Amniotic epithelial cell (primary cell): ENCODE measurements around the gene SIRPB1.
"Not testable (repeated sequence)": the region's sequence is repeated elsewhere in the genome, so short reads cannot be mapped to it uniquely, and the experiment has no call there.

ENCODE experiments used
- DNase-seq: peaks from one replicate; pipeline ENCODE4 v3.0.0-alpha.2; 2010; ENCODE audit warnings: low read depth

Gene SIRPB1

DNA sequence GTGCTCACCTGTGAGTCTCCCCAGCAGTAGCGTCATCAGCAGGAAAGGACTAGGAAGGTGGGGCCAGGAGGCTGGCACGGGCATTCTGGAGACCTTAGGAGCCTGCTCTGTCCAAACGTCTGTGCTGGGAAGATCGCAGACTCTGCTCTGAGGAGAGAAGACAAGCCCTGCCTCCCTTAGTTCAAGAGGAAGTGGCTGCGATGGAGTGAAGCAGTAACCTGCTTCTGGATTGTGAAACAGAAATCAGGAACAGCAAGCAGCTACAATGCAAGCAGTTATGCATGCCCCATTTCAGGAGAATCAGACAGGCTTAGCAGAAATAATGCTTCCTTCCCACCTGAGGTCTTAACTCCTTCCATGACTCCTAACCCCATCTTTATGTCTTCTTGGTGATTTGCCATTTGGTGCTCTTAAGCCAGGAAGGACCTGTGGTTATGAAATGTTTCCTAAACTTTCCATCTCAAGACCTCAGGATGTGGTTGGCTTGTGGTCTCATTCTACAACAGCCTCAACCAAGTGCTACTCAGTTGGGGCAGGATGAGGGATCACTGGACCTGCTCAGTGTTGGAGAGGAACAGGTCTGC, at the start of gene SIRPB1:
Gene SIRPB1 (minus strand): TSS at position 149 of the 584 bp plus-strand sequence. CDS start 65 bp downstream, at position 84.
- DNase-seq: no peak

DNA sequence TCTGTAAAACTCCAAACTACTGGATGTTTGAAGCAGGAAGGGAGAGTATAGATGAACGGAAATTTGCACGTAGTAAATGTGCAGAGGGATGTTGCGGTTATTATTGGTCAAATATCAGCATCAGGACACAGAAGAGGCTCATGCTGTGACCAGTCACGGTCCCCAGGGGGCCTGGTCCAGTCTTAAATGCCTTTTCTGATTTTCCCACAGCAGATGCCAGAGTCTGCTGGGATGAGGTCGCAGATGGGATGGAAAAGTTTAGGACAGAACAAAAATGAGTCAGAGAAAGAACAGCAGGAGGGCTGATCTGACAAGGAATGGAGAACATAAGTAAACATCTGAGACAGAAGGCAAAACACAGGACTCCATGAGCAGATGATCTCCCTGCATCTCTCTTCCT, 49.5 kb upstream of the SIRPB1 start:
- DNase-seq: no peak

DNA sequence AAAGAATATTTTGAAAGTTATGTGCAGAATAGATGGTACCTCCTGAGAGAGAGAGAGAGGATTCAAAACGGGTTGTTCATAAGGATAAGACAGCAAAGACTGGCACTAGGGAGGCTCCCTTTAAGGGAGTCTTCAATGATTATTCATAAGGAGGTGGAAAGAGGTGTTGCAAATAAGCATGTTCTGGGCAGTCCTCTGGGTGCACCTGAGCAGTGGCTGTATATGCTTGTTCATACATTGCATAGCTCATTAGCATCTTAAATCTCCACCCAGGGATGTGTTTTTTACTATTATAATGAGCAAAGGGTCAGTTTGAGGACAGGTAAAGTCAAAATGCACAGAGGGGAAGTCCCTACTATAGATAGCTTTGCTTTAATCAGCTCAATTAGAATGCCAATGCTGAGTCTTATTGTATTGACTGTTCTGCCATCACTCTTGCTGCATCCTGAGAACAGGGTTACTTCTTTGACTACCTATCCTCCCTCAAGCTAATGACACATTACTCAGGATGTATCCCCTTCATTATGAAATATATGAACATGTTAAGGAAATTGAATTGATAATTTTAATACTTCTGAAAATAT, 47.8 kb upstream of the SIRPB1 start:
- no peak for DNase-seq

DNA sequence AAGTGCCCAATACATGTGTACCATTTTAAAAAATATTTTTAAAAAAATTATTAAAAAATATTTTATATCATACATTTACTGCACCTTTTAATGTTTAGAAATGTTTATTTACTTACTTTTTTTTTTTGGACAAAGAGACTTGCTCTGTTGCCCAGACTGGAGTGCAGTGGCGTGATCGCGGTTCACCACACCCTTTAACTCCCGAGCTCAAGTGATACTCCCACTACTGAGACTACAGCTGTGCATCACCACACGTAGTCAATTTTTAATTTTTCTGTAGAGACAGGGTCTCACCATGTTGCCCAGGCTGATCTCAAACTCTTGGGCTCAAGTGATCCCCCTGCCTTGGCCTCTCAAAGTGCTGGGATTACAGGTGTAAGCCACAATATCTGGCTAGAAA, 47.0 kb upstream of the SIRPB1 start:
- no peak for DNase-seq

DNA sequence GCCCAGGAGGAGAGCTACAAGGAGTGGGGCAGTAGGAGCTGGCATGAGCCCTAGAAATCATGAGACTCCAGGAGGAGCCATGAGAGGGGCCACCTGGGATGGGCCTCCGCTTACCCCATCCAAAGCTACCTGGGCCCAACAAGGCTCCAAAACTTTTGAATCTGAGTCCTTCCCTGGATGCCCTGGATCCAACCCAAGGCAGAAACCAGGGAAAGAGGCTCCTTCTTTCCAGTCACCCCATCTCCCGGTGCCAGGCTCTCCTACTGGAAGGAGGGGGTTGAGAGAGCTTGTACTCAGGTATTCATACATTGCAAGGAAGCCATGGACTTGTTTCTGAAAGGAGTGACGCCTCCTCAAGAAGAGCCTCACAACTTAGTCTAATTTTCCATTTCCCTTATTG, 45.5 kb upstream of the SIRPB1 start:
- DNase-seq: no peak

DNA sequence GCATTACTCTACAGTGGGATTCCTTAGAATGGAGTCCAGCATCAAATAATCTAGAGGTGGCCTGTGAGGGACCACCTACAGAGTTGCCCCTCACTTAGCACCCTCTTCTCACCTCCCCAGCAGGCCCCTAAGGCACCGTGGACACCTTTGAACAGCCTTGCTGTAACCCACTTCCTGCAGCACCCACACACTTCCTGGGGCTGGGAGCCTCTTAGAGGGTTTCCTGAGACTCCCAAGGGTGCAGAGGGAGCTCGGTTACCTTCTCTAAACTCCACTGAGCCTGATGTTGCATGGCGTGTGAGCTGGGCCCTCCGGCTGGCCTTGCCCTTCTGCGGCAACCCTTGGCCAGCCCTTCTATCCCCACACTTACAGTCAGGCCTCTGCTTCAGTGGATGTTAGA, 45.1 kb upstream of the SIRPB1 start:
- DNase-seq: no peak

DNA sequence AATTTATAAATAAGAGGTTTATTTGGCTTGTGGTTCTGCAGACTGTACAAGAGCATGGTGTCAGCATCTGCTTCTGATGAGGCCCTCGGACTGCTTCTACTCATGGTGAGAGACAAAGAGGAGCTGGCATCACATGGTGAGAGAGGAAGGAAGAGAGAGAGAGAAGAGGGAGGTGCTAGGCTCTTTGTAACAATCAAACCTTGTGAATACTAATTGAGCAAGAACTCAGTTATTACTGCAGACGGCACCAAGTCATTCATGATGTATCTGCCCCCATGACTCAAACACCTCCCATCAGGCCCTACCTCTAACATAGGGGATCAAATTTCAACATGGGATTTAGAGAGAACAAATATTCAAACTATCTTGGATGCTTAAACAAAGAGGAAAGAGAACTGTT, 44.1 kb upstream of the SIRPB1 start:
- no peak for DNase-seq

DNA sequence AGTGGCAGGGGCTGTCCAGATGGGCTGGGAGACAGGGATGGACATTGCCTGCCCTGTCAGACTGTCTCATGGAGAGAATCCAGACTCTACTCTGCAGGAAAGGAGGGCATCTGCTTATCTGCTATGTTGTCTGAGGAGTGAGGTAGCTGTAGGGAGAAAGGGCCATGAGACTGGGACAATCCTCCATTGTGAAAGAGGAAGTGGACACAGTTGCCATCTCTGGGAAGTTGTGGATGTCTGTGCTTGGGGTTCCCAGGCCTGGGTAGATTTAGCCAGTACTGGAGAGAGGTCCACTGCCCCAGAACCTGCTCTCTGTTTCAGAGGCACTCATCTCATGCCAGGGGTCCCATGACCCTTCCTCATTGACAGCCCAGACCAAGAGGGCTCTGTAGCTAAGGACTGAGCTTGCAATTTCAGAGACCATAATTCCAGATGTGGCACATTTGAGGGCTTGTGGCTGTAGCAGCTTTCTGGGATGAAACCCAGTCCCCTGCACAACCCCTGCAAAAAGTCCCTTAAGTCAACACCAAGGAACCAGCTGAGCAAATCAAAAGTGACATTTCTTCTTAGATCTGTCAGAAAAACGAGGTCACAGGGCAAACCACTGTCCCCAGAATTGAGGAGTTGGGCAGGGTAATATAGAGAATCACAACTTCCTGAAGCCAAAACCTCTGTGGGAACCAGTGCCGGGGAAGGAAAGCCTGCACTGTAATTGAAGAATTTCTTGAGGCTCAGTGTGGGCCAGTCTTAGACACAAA, 41.9 kb upstream of the SIRPB1 start:
- no peak for DNase-seq

DNA sequence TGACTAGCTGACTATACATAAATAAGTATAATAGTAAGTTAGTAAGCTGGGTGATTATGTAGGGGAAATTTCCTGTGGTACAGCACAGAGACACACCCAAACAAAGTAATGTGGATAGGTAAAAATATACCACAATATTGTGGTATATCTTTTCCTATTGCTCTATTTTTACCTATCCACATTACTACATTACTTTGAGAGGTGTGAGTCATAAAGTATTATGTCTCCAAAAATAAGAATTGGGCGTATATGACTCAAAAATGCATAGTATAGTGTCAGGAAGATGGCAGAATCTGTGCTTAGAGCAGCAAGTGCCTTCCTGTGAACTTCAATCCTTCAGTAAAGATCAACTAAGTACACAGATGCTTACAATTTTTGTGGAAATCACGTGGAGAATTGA, 40.4 kb upstream of the SIRPB1 start:
- DNase-seq: no peak

DNA sequence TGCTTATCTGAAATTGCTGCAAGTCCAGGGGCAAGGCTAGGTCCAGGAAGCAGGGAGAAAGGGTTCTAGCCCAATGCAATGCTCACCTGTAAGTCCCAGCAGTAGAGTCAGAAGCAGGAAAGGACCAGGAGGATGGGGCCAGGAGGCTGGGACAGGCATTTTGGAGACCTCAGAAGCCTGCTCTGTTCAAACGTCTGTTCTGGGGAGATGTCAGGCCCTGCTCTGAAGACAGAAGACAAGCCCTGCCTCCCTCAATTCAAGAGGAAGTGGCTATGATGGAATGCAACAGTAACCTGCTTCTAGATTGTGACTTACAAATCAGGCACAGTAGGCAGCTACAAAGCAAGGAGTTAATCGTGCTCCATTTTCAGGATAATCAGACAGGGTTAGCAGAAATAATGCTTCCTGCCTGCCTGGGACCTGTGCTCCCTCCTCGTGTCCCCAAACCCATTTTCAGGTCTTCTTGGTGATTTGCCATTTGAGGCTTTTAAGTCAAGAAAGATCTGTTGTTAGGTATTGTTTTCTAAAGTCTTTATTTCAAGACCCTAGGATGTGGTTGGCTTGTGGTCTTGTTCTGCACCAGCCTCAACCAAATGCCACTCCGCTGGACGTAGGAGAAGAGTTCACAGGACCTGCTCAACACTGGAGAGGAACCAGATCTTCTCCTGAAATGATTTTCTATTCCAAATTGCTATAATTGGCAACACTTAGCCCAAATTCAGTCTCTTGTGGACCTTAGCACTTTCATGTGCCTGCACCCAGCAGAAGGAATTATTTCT, 37.9 kb upstream of the SIRPB1 start, which contains the start of gene SIRPG:
Gene SIRPG (minus strand): TSS at position 224 of the 779 bp plus-strand sequence. CDS start 65 bp downstream, at position 159.
- no peak for DNase-seq

DNA sequence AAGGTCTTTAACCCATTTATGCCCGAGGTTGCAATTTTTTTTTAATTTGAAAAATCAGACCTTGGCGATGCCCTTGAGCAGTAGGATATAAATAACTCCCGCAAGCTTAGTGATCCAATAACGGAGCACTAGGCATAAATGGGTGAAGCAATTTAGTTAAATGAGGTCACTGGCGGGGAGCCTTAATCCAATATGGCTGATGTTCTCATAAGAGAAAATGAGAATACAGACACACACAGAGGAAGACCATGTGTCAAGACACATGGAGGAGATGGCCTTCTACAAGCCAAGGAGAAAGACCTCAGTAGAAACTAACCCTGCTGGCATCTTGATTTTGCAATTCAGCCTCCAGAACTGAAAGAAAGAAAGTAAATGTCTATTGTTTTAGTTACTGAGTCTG, 37.0 kb upstream of the SIRPB1 start:
- no peak for DNase-seq

DNA sequence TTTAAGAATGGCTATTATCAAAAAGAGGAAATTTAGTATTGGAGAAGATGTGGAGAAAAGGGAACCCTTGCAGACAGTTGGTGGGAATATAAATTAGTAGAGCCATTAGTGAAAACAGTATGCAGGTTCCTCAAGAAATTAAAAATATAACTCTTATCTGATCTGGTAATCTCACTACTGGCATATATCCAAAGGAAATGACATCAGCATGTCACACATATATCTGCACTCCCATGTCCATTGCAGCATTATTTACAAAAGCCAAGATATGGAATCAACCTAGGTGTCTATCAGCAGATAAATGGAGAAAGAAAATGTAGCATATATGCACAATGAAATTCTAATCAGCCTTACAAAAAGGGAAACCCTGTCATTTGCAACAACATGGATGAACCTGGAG, 35.2 kb upstream of the SIRPB1 start:
- no peak for DNase-seq

DNA sequence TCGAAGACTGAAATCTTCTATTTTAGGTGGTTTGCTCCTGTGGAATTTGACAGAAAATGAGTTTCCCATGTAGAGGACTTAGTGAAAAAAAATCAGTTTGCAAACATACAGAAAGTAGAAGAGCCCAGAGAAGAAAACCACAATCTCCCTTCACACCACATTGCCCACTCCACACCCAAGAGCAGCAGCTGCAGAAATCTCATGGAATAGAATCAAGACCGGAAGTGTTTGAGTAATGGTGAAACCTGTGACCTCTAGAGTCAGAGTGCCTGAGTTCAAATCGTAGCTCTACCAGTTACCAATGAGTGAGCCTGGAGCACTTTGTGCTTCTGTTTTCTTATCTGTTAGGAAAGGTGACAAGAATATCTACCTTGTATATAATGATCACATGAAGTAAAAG, 33.2 kb upstream of the SIRPB1 start:
- DNase-seq: no peak

DNA sequence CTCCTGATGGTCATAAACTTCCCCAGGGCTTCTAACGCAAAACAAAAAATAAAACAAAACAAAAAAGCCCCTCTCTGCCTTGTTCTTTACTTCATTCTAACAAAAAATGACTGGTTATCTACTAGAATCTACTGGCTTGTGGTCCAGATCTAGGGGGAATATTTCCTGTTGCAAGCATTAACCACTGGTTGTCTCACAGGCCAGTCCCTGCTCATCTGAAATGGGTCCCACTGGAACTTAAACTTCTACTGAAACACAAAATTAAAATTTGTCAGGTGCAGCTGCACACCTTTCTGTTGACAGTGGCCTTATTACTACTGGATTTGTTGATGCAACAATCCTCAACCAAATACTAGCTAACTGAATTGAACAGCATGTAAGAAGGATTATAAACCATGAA, 32.3 kb upstream of the SIRPB1 start:
- DNase-seq: no peak

DNA sequence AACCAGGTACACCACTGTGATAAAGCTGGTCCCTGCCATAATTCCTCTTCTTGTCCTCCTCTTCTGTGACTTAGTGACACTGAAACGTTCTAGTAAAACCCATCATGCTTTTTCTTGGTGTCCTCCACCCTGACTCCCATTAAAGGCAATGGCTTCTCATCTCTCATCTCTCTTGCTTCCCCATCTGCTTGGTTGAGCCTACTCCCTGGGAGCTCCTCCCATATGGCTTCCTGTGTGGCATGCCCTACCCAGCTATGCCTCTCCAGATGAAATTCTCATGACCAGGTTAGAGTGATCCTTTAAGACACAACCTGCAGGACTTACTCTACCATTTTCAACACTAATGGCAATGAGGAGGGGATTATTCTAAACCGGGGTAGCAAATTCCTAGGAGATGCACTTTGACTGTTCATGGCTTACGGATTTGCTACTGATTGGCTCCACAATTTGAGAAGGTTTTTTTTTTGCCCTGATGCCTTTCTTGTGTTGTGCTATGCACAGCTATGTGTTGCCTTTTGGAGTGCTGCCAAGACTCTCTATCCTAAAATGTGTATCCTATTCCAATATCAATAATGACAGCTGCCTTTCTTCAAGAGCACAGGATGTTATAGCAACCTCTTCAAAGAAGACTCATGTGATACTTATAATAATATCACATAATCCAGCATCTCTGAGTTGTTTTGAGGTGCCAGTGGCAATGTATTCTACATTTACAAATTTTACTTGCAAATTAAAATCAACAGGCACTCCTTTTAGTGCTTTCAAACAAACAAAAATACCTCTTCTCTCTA, 31.7 kb upstream of the SIRPB1 start:
- DNase-seq: no peak

DNA sequence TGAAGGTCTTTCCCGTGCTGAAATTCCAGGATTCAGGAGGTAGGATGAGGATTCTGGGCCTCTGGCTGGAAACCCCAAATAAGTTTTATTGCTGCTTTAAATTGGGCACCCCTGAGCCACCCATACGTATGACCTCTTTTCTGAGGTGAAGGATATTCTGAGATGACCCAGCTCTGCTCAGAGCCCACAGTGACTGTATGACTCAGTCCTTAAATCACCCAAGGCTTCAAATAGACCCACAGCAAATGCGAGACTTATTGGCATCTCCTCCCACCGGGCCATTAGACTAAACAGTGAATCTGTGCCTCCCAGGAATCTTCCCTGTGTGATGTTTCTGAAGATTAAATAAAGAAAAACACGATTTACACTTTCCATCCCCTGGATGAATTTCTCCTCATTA, 28.3 kb upstream of the SIRPB1 start:
- DNase-seq: no peak

DNA sequence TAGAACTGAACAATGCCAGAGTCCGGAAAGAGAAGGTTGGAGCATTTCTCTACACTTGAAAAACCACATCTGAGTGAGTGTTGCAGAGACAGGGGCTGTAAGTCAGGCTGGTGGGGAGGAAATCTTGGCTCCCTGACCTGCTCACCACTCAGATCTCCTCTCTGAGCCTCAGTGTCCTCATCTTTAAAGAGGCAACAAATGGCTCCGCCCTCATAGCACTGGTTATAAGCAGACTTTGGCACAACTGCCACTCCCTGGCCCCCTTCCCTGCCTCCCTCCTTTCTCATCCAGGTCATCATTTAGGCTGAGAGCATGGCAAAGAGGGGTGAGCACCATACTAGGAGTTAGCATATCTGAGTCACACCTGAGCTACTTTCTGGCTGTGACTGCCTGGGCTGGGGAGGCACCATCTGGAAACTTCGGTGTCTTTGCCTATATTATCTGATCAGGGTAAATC, 27.2 kb upstream of the SIRPB1 start:
- DNase-seq: no peak

DNA sequence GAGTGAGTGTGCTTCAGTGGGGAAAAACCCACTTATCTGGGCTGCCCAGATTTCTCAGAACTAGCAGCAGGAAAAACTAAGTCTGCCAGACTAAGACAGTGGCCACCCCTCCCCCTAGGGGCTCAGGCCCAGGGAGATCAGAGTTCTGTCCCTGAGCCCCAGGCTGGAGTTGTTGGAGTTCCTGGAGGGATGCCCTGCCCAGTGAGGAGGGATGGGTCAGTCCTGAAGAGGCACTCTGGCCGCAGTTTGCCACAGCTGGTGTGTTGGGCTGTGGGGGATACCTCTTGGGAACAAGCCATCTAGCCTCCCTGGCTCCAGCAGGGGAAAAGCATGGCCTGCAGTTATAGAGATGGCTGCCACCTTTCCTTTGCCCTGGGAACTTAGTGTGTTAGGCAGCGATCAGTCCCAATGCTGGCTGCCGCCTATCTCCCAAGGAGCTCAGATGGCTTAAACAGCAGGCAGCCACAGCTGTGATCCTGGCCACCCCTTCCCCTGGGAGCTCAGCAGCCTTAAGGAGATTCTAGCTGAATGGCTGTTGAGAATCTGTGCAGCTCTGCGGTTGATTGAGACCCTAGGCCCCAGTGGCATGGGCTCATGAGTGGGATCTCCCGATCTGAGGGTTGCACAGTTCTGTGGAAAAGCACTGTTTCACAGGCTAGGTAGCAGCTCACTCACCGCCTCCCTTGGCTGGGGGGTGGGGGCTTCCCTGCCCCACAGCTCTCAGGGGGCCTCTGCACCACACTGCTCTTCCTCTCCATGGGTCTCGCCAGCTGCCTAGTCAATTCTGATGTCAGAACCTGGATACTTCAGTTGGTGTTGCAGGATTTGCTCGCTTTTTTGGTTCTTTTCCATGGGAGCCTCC, 24.5 kb upstream of the SIRPB1 start:
- no peak for DNase-seq

DNA sequence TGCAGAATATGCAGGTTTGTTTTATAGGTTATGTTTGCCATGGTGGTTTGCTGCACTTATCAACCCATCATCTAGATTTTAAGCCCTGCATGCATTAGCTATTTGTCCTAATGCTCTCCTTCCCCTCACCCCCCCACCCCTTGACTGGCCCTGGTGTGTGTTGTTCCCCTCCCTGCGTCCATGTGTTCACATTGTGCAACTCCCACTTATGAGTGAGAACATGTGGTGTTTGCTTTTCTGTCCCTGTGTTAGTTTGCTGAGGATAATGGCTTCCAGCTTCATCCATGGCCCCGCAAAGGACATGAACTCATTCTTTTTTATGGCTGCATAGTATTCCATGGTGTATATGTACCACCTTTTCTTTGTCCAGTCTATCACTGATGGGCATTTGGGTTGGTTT, 18.8 kb upstream of the SIRPB1 start:
- not testable (repeated sequence) for DNase-seq

DNA sequence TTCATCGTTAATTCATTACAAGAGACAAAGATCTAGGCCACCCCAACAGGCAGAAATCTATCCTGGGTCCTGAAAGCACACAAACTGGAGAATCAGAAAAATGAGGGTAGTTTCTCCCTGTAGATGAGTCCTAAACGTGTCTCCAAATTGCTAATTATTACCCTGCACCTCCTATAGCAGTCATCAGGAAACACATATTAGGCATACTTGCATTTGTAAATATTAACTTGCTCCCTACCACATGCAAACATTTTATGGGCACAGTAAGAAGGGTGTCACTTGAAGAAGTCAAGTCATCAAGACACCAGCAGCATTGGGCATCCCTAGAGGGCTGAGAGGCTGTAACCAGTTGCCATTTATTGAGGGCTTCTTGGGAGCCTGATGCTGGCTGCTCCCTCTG, 17.9 kb upstream of the SIRPB1 start:
- DNase-seq: no peak

DNA sequence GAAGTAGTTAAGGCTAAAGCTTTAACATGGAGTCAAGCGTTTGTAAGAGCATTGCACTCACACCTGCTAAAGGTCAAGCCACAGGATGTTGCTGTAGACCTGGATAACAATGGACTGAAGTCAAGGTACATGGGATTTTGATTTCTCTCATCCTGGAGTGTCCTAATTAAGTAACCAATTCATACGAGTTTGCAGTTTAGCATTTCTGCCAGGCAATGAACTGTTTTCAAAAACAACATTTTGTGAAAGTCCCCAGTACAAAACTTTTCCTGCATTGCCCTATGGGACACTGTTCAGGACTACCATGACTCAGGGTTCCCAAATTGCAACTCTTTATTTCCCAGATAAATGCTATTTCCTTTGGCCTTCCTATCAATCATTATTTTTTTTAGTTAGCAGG, 17.4 kb upstream of the SIRPB1 start:
- no peak for DNase-seq
